Suprapubic skin (tissue), 4 donors: ENCODE measurements around the gene RFXANK. TPM values are rescaled to one million over a fixed set of nuclear protein-coding genes. Genes with fewer than 3 reads are reported as not detected.

Source experiments
- DNase-seq, 2 donors: peaks; one replicate each; pipeline ENCODE4 v3.0.0-alpha.2; 2019; ENCODE audit warnings: low spot score in 2 of 2
- H3K27ac ChIP-seq: fragments of 200-600 bp; sonication (generic); one replicate; pipeline ENCODE4 v1.5.1; 2019
- H3K27me3 ChIP-seq: fragments of 200-600 bp; sonication (generic); one replicate; pipeline ENCODE4 v1.5.1; 2019
- H3K36me3 ChIP-seq: fragments of 200-600 bp; sonication (generic); one replicate; pipeline ENCODE4 v1.5.1; 2019
- H3K4me1 ChIP-seq: fragments of 200-600 bp; sonication (generic); one replicate; pipeline ENCODE4 v1.5.1; 2019
- H3K4me3 ChIP-seq: fragments of 200-600 bp; sonication (generic); one replicate; pipeline ENCODE4 v1.5.1; 2019; ENCODE audit warnings: mild to moderate bottlenecking
- H3K9me3 ChIP-seq: fragments of 200-600 bp; sonication (generic); one replicate; pipeline ENCODE4 v1.5.1; 2019
- EP300 ChIP-seq: sonication (generic); formaldehyde crosslinking; IDR thresholded peaks from one replicate; pipeline ENCODE4 v1.6.1; 2017; ENCODE audit warnings: antibody characterized with exemption
- POLR2A ChIP-seq, 2 donors: fragments of 450-650 bp; IDR thresholded peaks; one replicate each; pipeline ENCODE4 v1.6.1; 2017; ENCODE audit warnings: antibody characterized with exemption in 2 of 2, mild to moderate bottlenecking in 2 of 2, moderate library complexity in 2 of 2
- POLR2AphosphoS5 ChIP-seq, 3 donors: sonication (generic); formaldehyde crosslinking; IDR thresholded peaks; one replicate each; pipeline ENCODE4 v1.6.1; 2017; ENCODE audit warnings: antibody characterized with exemption in 3 of 3
- WGBS: methylation state at CpG from one replicate; pipeline ENCODE4 v1.1.5; 2018; 5-methylcytosine and 5-hydroxymethylcytosine counted together
- total RNA-seq, 4 donors: library from RNA; depleted of rRNA; stranded (reverse); fragments of >200 nt; gene quantifications; one replicate each; pipeline ENCODE4 v1.1.0, GENCODE V29; 2016
- TF ChIP-seq, protein P1 (sequence below), 2 donors: fragments of 200-600 bp in 1 of 2; fragments of 450-650 bp in 1 of 2; sonication (generic) in 1 of 2; IDR thresholded peaks; one replicate each; pipeline ENCODE4 v1.5.1; 2016 to 2019; ENCODE audit warnings: antibody characterized with exemption in 2 of 2, mild to moderate bottlenecking in 1 of 2, moderate library complexity in 1 of 2

RFXANK gene
- total RNA-seq, 4 donors from 2014 or later, result 37.9 to 47.6 (median 45.7) TPM

DNA sequence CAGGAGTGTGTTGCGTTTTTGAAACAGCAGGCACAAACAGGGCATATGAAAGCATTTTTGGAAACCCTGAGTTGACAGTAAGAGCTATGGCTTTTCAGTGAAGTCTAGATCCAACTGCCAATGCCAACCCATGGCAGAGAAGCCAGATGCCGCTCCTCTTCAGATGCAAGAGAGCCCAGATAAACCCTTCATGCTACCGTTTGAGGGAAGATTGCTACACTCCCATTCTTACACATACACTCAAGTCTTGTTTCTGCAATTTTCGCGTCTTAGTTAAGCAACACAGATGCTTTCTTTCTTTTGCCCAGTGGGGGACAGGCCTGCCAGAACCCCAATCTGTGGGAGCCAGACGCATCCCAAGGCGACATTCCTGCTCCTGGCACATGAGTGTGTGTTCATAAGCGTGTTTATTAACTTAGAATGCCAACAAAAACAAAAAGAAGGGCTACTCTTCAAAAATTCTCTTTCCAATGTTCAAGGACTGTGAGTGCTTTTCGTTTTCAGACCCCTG is 10.5 kb upstream of the RFXANK start:
- H3K27me3 ChIP-seq, result no peaks in the 10 kb centered on the region
- 80% methylated on average over 9 of the region's 9 CpGs for WGBS
- no peaks in the 10 kb centered on the region for H3K4me1 ChIP-seq
- peaks cover 69% of the 10 kb centered on the region for H3K36me3 ChIP-seq
- TF ChIP-seq POLR2A (IDR thresholded peaks at IDR 0.05) (no peak), EP300 (no peak), POLR2AphosphoS5 (IDR thresholded peaks at IDR 0.05) (no peak)
- TF ChIP-seq, protein P1, sequence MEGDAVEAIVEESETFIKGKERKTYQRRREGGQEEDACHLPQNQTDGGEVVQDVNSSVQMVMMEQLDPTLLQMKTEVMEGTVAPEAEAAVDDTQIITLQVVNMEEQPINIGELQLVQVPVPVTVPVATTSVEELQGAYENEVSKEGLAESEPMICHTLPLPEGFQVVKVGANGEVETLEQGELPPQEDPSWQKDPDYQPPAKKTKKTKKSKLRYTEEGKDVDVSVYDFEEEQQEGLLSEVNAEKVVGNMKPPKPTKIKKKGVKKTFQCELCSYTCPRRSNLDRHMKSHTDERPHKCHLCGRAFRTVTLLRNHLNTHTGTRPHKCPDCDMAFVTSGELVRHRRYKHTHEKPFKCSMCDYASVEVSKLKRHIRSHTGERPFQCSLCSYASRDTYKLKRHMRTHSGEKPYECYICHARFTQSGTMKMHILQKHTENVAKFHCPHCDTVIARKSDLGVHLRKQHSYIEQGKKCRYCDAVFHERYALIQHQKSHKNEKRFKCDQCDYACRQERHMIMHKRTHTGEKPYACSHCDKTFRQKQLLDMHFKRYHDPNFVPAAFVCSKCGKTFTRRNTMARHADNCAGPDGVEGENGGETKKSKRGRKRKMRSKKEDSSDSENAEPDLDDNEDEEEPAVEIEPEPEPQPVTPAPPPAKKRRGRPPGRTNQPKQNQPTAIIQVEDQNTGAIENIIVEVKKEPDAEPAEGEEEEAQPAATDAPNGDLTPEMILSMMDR (IDR thresholded peaks at IDR 0.05), result no peak
- DNase-seq, result no peak
- H3K9me3 ChIP-seq, result no peaks in the 10 kb centered on the region
- no peak overlapping the region for H3K27ac ChIP-seq
- no peak overlapping the region for H3K4me3 ChIP-seq

GRCh38 chr19:19185853-19186740 is 6.0 kb upstream of the RFXANK start:
- Histone ChIP-seq H3K9me3 (no peaks in the 10 kb centered on the region), H3K36me3 (peaks cover 34% of the 10 kb centered on the region), H3K27ac (no peak overlapping the region), H3K27me3 (no peaks in the 10 kb centered on the region), H3K4me3 (no peak overlapping the region), H3K4me1 (peaks cover 22% of the 10 kb centered on the region)
- no peak for DNase-seq
- WGBS, result 61% methylated on average over 2 of the region's 9 CpGs
- no peak for TF ChIP-seq POLR2AphosphoS5 (IDR thresholded peaks at IDR 0.05)
- TF ChIP-seq EP300, result no peak
- TF ChIP-seq, protein P1 (IDR thresholded peaks at IDR 0.05), result peak; percentile 20 to 39

DNA sequence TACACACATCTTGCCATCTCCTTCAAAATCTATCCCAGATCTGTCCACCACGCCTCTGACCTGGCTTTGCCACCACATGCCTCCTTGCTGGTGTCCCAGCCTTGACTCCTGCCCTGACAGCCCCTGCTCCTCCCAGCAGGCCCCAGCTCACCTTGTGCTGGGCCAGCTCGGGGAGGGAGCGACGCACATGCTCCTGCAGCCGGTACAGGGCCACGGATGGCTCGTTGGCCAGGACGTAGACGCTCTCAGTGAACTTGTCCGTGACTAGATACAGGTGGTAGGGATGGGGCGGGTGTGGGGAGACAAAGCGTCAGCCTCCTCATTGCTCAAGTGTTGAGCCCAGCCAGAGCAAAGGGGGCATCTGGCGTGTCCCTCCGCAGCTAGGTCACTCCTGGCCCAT is 5.3 kb upstream of the RFXANK start:
- DNase-seq, result no peak
- 91% methylated on average over 14 of the region's 14 CpGs for WGBS
- Histone ChIP-seq H3K9me3 (no peaks in the 10 kb centered on the region), H3K27ac (no peak overlapping the region), H3K4me3 (no peak overlapping the region), H3K27me3 (no peaks in the 10 kb centered on the region), H3K36me3 (peaks cover 28% of the 10 kb centered on the region), H3K4me1 (peaks cover 26% of the 10 kb centered on the region)
- TF ChIP-seq POLR2A (IDR thresholded peaks at IDR 0.05) (no peak), POLR2AphosphoS5 (IDR thresholded peaks at IDR 0.05) (no peak), EP300 (no peak)
- TF ChIP-seq, protein P1 (IDR thresholded peaks at IDR 0.05), result no peak

DNA sequence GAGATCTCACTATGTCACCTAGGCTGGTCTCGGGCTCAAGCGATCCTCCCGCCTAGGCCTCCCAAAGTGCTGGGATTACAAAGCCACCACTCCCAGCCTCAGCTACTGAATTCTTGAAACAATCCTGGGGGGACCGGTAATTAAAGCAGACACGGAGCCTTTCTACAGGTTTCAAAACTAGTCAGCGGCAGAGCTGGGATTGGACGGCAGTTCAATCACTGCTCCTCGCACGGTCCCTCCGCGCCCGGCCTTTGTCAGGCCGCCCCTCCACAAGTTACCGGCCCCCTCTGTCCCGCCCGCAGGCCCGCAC is 335 bp upstream of the RFXANK start:
- peaks cover 8% of the 10 kb centered on the region for H3K36me3 ChIP-seq
- no peaks in the 10 kb centered on the region for H3K9me3 ChIP-seq
- peak overlapping the region; percentile 99 for H3K27ac ChIP-seq
- DNase-seq, result no peak
- peaks cover 52% of the 10 kb centered on the region for H3K4me1 ChIP-seq
- TF ChIP-seq, protein P1 (IDR thresholded peaks at IDR 0.05), result no peak
- TF ChIP-seq POLR2A (IDR thresholded peaks at IDR 0.05) (no peak), POLR2AphosphoS5 (IDR thresholded peaks at IDR 0.05) (no peak), EP300 (no peak)
- WGBS, result 0% methylated on average over 11 of the region's 17 CpGs
- peak overlapping the region; percentile 87 for H3K4me3 ChIP-seq
- no peaks in the 10 kb centered on the region for H3K27me3 ChIP-seq

DNA sequence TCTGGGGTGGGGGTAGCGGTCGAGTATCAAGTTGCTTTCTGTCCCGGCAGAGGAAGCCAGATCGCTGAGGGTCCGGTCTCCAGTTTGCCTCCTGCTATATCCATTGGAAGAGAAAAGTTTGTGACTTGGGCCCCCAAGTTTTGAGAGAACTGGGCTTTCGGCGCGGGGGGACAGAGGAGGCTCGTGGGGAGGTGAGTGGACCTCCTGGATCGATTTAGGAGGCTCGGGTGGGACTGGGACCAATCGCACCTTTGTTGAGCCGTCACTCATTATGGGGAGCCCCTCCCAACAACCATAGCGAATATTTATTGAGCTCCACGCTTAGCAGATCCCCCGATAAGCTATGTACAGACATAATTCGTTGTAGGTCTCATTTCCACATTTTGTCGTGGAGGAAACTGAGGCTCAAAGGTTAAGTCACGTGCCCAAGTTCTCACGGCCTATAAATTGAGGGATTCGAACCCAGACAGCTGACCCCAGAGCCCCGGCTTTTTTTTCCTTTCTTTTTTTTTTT is 909 bp downstream of the RFXANK start:
- Histone ChIP-seq H3K36me3 (peaks cover 16% of the 10 kb centered on the region), H3K4me1 (peaks cover 52% of the 10 kb centered on the region), H3K27ac (peak overlapping the region; percentile 99), H3K4me3 (peak overlapping the region; percentile 87), H3K9me3 (no peaks in the 10 kb centered on the region), H3K27me3 (no peaks in the 10 kb centered on the region)
- no peak for TF ChIP-seq EP300
- no peak for TF ChIP-seq POLR2A (IDR thresholded peaks at IDR 0.05)
- no peak for DNase-seq
- under 1% methylated on average over 13 of the region's 22 CpGs for WGBS
